ENCODE results near the gene ITIH2. TPM values are rescaled to one million over a fixed set of nuclear protein-coding genes. Genes with fewer than 3 reads are reported as not detected.
"Not testable (repeated sequence)": the region's sequence is repeated elsewhere in the genome, so short reads cannot be mapped to it uniquely, and the experiment has no call there.

Gene ITIH2
- total and polyA plus RNA-seq, 5 donors from 2014 or later = not detected

- peaks cover 0 to 10% (median 4%) of the 10 kb centered on the region in 4 donors for H3K4me1 Mint-ChIP-seq
- H3K27me3 ChIP-seq (ENCODE audit: control insufficient read depth, insufficient read depth, low read length) = peaks cover 2% of the 10 kb centered on the region
- peaks cover 5% of the 10 kb centered on the region for H3K36me3 Mint-ChIP-seq
- H3K4me1 ChIP-seq (ENCODE audit: control insufficient read depth, insufficient read depth, low read length, poor library complexity, severe bottlenecking) = no peaks in the 10 kb centered on the region
- no peak overlapping the region for H3K4me3 Mint-ChIP-seq
- peaks cover 1 to 8% of the 10 kb centered on the region in 2 experiments for H3K9me3 ChIP-seq (ENCODE audit: control insufficient read depth in 2 of 2, low read length in 2 of 2)
- peak overlapping the region in 1 of 3 donors; percentile 3 for H3K27ac Mint-ChIP-seq
- no peaks in the 10 kb centered on the region for H3K27me3 Mint-ChIP-seq
- peaks cover 0 to 31% (median 8%) of the 10 kb centered on the region in 7 donors for H3K9me3 Mint-ChIP-seq
- no peak overlapping the region for H3K4me3 ChIP-seq (ENCODE audit: low read depth, low read length)
- no peaks in the 10 kb centered on the region for H3K36me3 ChIP-seq (ENCODE audit: control insufficient read depth, insufficient read depth, low read length)
- DNase-seq (no peak), ATAC-seq (ENCODE audit: low read depth in 2 of 2) (no peak)
- H3K27ac ChIP-seq (ENCODE audit: insufficient read depth, low read length, poor library complexity, severe bottlenecking) = no peak overlapping the region
Observed at GRCh38 chr10:7689591-7689990, 13.5 kb upstream of the ITIH2 start.

- H3K9me3 Mint-ChIP-seq = peaks cover 0 to 30% (median 6%) of the 10 kb centered on the region in 7 donors
- H3K36me3 Mint-ChIP-seq; H3K27me3 ChIP-seq (ENCODE audit: control insufficient read depth, insufficient read depth, low read length); DNase-seq; H3K36me3 ChIP-seq (ENCODE audit: control insufficient read depth, insufficient read depth, low read length); H3K27me3 Mint-ChIP-seq; H3K4me3 Mint-ChIP-seq; H3K4me3 ChIP-seq (ENCODE audit: low read depth, low read length); ATAC-seq (ENCODE audit: low read depth in 2 of 2); H3K27ac ChIP-seq (ENCODE audit: insufficient read depth, low read length, poor library complexity, severe bottlenecking); H3K4me1 ChIP-seq (ENCODE audit: control insufficient read depth, insufficient read depth, low read length, poor library complexity, severe bottlenecking); H3K27ac Mint-ChIP-seq; H3K9me3 ChIP-seq (ENCODE audit: control insufficient read depth in 2 of 2, low read length in 2 of 2): not testable (repeated sequence)
- peaks cover 0 to 10% (median 4%) of the 10 kb centered on the region in 4 donors for H3K4me1 Mint-ChIP-seq
Observed at GRCh38 chr10:7690885-7691597, 12.1 kb upstream of the ITIH2 start.

- DNase-seq; H3K36me3 Mint-ChIP-seq; ATAC-seq (ENCODE audit: low read depth in 2 of 2); H3K4me3 ChIP-seq (ENCODE audit: low read depth, low read length); H3K36me3 ChIP-seq (ENCODE audit: control insufficient read depth, insufficient read depth, low read length); H3K4me1 Mint-ChIP-seq; H3K27ac ChIP-seq (ENCODE audit: insufficient read depth, low read length, poor library complexity, severe bottlenecking); H3K4me1 ChIP-seq (ENCODE audit: control insufficient read depth, insufficient read depth, low read length, poor library complexity, severe bottlenecking); H3K27me3 Mint-ChIP-seq; H3K4me3 Mint-ChIP-seq; H3K27me3 ChIP-seq (ENCODE audit: control insufficient read depth, insufficient read depth, low read length); H3K27ac Mint-ChIP-seq; H3K9me3 ChIP-seq (ENCODE audit: control insufficient read depth in 2 of 2, low read length in 2 of 2): not testable (repeated sequence)
- peaks cover 0 to 30% (median 6%) of the 10 kb centered on the region in 7 donors for H3K9me3 Mint-ChIP-seq
Observed at GRCh38 chr10:7692368-7692767, 10.7 kb upstream of the ITIH2 start.

GRCh38 chr10:7693194-7693593 lies 9.9 kb upstream of the ITIH2 start:
- not testable (repeated sequence) for H3K27ac Mint-ChIP-seq; H3K27me3 Mint-ChIP-seq; H3K4me1 Mint-ChIP-seq; H3K4me3 ChIP-seq (ENCODE audit: low read depth, low read length); H3K9me3 ChIP-seq (ENCODE audit: control insufficient read depth in 2 of 2, low read length in 2 of 2); H3K4me1 ChIP-seq (ENCODE audit: control insufficient read depth, insufficient read depth, low read length, poor library complexity, severe bottlenecking); H3K36me3 Mint-ChIP-seq; ATAC-seq (ENCODE audit: low read depth in 2 of 2); H3K4me3 Mint-ChIP-seq; H3K27ac ChIP-seq (ENCODE audit: insufficient read depth, low read length, poor library complexity, severe bottlenecking); H3K36me3 ChIP-seq (ENCODE audit: control insufficient read depth, insufficient read depth, low read length); H3K27me3 ChIP-seq (ENCODE audit: control insufficient read depth, insufficient read depth, low read length); DNase-seq
- peaks cover 0 to 30% (median 6%) of the 10 kb centered on the region in 7 donors for H3K9me3 Mint-ChIP-seq

- no peak for ATAC-seq (ENCODE audit: low read depth in 2 of 2)
- Mint-ChIP-seq H3K36me3 (peaks cover 5% of the 10 kb centered on the region), H3K27me3 (peaks cover 14% of the 10 kb centered on the region), H3K9me3 (peaks cover 0 to 12% (median 5%) of the 10 kb centered on the region in 7 donors), H3K27ac (no peak overlapping the region), H3K4me3 (no peak overlapping the region), H3K4me1 (no peaks in the 10 kb centered on the region)
- H3K36me3 ChIP-seq (ENCODE audit: control insufficient read depth, insufficient read depth, low read length) = no peaks in the 10 kb centered on the region
- H3K27me3 ChIP-seq (ENCODE audit: control insufficient read depth, insufficient read depth, low read length) = no peaks in the 10 kb centered on the region
- H3K4me1 ChIP-seq (ENCODE audit: control insufficient read depth, insufficient read depth, low read length, poor library complexity, severe bottlenecking) = no peaks in the 10 kb centered on the region
- DNase-seq = no peak
- peaks cover 0 to 1% of the 10 kb centered on the region in 2 experiments for H3K9me3 ChIP-seq (ENCODE audit: control insufficient read depth in 2 of 2, low read length in 2 of 2)
- H3K4me3 ChIP-seq (ENCODE audit: low read depth, low read length) = no peak overlapping the region
- no peak overlapping the region for H3K27ac ChIP-seq (ENCODE audit: insufficient read depth, low read length, poor library complexity, severe bottlenecking)
Observed at GRCh38 chr10:7696545-7696944, 6.6 kb upstream of the ITIH2 start.

GRCh38 chr10:7697426-7697825 lies 5.7 kb upstream of the ITIH2 start:
- H3K27ac Mint-ChIP-seq = no peak overlapping the region
- H3K27me3 Mint-ChIP-seq = peaks cover 17% of the 10 kb centered on the region
- H3K27ac ChIP-seq (ENCODE audit: insufficient read depth, low read length, poor library complexity, severe bottlenecking) = no peak overlapping the region
- no peaks in the 10 kb centered on the region for H3K36me3 ChIP-seq (ENCODE audit: control insufficient read depth, insufficient read depth, low read length)
- no peaks in the 10 kb centered on the region for H3K4me1 Mint-ChIP-seq
- DNase-seq (no peak), ATAC-seq (ENCODE audit: low read depth in 2 of 2) (no peak)
- no peaks in the 10 kb centered on the region for H3K27me3 ChIP-seq (ENCODE audit: control insufficient read depth, insufficient read depth, low read length)
- peaks cover 0 to 10% (median 5%) of the 10 kb centered on the region in 7 donors for H3K9me3 Mint-ChIP-seq
- no peak overlapping the region for H3K4me3 Mint-ChIP-seq
- H3K9me3 ChIP-seq (ENCODE audit: control insufficient read depth in 2 of 2, low read length in 2 of 2) = peaks cover 0 to 1% of the 10 kb centered on the region in 2 experiments
- peaks cover 5% of the 10 kb centered on the region for H3K36me3 Mint-ChIP-seq
- no peak overlapping the region for H3K4me3 ChIP-seq (ENCODE audit: low read depth, low read length)
- no peaks in the 10 kb centered on the region for H3K4me1 ChIP-seq (ENCODE audit: control insufficient read depth, insufficient read depth, low read length, poor library complexity, severe bottlenecking)

GRCh38 chr10:7700577-7701125 lies 2.5 kb upstream of the ITIH2 start:
- H3K27me3 ChIP-seq (ENCODE audit: control insufficient read depth, insufficient read depth, low read length) = no peaks in the 10 kb centered on the region
- H3K27me3 Mint-ChIP-seq = peaks cover 29% of the 10 kb centered on the region
- H3K4me3 ChIP-seq (ENCODE audit: low read depth, low read length) = no peak overlapping the region
- no peaks in the 10 kb centered on the region for H3K36me3 Mint-ChIP-seq
- no peak overlapping the region for H3K27ac ChIP-seq (ENCODE audit: insufficient read depth, low read length, poor library complexity, severe bottlenecking)
- H3K36me3 ChIP-seq (ENCODE audit: control insufficient read depth, insufficient read depth, low read length) = no peaks in the 10 kb centered on the region
- peaks cover 0 to 6% (median 0%) of the 10 kb centered on the region in 7 donors for H3K9me3 Mint-ChIP-seq
- H3K9me3 ChIP-seq (ENCODE audit: control insufficient read depth in 2 of 2, low read length in 2 of 2) = no peaks in the 10 kb centered on the region
- no peaks in the 10 kb centered on the region for H3K4me1 Mint-ChIP-seq
- no peak for DNase-seq
- no peak for ATAC-seq (ENCODE audit: low read depth in 2 of 2)
- no peak overlapping the region for H3K27ac Mint-ChIP-seq
- no peak overlapping the region for H3K4me3 Mint-ChIP-seq
- no peaks in the 10 kb centered on the region for H3K4me1 ChIP-seq (ENCODE audit: control insufficient read depth, insufficient read depth, low read length, poor library complexity, severe bottlenecking)
